ENCODE results near the gene TBC1D17. TPM values are rescaled to one million over a fixed set of nuclear protein-coding genes. Genes with fewer than 3 reads are reported as not detected.

Gene TBC1D17
- total RNA-seq, 2 donors from 2014 or later, result 27.9 to 31.7 TPM

DNA sequence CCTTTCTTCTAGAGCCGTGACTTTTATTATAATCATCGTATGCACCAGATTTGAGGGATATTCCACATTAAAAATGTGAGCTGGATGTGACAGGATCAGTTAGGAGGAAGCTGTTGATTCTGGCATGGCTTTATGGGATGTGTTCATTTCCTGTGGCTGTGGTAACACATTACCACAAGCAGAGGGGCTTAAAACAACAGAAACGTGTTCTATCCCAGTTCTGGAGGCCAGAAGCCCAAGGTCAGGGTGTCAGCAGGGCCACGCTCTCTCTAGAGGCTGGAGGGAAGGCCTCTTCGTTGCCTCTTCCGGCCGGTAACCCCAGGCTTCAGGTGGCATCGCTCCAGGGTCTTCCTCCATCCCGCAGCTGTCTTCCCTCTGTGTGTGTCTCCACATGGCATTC lies 44.9 kb upstream of the TBC1D17 start:
- H3K36me3 ChIP-seq, result peaks cover 71% of the 10 kb centered on the region
- TF ChIP-seq, protein P1, sequence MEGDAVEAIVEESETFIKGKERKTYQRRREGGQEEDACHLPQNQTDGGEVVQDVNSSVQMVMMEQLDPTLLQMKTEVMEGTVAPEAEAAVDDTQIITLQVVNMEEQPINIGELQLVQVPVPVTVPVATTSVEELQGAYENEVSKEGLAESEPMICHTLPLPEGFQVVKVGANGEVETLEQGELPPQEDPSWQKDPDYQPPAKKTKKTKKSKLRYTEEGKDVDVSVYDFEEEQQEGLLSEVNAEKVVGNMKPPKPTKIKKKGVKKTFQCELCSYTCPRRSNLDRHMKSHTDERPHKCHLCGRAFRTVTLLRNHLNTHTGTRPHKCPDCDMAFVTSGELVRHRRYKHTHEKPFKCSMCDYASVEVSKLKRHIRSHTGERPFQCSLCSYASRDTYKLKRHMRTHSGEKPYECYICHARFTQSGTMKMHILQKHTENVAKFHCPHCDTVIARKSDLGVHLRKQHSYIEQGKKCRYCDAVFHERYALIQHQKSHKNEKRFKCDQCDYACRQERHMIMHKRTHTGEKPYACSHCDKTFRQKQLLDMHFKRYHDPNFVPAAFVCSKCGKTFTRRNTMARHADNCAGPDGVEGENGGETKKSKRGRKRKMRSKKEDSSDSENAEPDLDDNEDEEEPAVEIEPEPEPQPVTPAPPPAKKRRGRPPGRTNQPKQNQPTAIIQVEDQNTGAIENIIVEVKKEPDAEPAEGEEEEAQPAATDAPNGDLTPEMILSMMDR (IDR thresholded peaks at IDR 0.05), result no peak
- no peaks in the 10 kb centered on the region for H3K27me3 ChIP-seq (replicated peaks; ENCODE audit: insufficient read depth)
- H3K4me1 ChIP-seq (ENCODE audit: control insufficient read depth in 1 of 2, low read depth in 2 of 2), result no peaks in the 10 kb centered on the region
- H3K9me3 ChIP-seq, result no peaks in the 10 kb centered on the region
- no peak overlapping the region for H3K4me3 ChIP-seq
- DNase-seq (ENCODE audit: low spot score) (no peak), ATAC-seq (ENCODE audit: insufficient number of reproducible peaks, low FRiP score, low read depth) (no peak)
- no peak overlapping the region for H3K27ac ChIP-seq

DNA sequence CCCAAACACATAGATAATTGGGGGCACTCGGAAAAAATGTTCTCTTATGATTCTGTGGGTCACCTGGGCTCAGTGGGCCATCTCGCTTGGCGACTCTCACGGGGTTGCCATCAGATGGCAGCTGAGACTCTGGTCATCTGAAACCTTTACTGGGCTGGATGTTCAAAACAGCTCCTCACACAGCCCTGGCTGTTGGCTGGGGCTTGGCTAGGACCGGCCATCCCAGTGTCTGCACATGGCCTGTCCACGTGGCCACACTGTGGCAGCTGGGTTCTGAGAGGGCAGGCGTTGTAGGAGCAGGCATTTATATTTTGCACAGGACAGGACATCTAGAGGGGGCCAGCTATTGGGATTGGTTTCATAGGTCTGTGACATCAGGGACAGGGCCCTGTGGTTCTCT lies 43.9 kb upstream of the TBC1D17 start:
- TF ChIP-seq, protein P1 (IDR thresholded peaks at IDR 0.05), result no peak
- Histone ChIP-seq H3K36me3 (peaks cover 74% of the 10 kb centered on the region), H3K9me3 (no peaks in the 10 kb centered on the region), H3K4me3 (no peak overlapping the region), H3K4me1 (ENCODE audit: control insufficient read depth in 1 of 2, low read depth in 2 of 2) (no peaks in the 10 kb centered on the region), H3K27ac (no peak overlapping the region), H3K27me3 (replicated peaks; ENCODE audit: insufficient read depth) (no peaks in the 10 kb centered on the region)
- no peak for ATAC-seq (ENCODE audit: insufficient number of reproducible peaks, low FRiP score, low read depth)
- no peak for DNase-seq (ENCODE audit: low spot score)

DNA sequence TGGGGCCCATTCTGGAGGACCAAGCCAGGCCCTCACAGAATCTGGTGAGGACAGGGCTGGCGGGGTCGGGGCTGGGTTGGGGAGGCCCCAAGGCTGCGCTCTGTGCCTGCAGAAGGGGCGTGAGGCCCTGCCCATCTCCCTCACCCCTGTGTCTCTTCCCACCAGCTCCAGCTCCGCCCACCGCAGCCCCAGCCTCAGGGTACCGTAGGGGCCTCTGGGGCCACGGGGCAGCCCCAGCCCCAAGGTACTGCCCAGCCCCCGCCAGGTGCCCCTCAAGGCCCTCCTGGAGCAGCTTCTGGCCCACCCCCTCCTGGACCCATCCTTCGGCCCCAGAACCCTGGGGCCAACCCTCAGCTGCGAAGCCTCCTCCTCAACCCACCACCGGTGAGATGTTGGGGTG lies 41.9 kb upstream of the TBC1D17 start:
- Histone ChIP-seq H3K27me3 (replicated peaks; ENCODE audit: insufficient read depth) (no peaks in the 10 kb centered on the region), H3K27ac (no peak overlapping the region), H3K9me3 (no peaks in the 10 kb centered on the region), H3K36me3 (peaks cover 71% of the 10 kb centered on the region), H3K4me3 (no peak overlapping the region), H3K4me1 (ENCODE audit: control insufficient read depth in 1 of 2, low read depth in 2 of 2) (no peaks in the 10 kb centered on the region)
- DNase-seq (ENCODE audit: low spot score) (no peak), ATAC-seq (ENCODE audit: insufficient number of reproducible peaks, low FRiP score, low read depth) (no peak)
- TF ChIP-seq, protein P1 (IDR thresholded peaks at IDR 0.05), result no peak

DNA sequence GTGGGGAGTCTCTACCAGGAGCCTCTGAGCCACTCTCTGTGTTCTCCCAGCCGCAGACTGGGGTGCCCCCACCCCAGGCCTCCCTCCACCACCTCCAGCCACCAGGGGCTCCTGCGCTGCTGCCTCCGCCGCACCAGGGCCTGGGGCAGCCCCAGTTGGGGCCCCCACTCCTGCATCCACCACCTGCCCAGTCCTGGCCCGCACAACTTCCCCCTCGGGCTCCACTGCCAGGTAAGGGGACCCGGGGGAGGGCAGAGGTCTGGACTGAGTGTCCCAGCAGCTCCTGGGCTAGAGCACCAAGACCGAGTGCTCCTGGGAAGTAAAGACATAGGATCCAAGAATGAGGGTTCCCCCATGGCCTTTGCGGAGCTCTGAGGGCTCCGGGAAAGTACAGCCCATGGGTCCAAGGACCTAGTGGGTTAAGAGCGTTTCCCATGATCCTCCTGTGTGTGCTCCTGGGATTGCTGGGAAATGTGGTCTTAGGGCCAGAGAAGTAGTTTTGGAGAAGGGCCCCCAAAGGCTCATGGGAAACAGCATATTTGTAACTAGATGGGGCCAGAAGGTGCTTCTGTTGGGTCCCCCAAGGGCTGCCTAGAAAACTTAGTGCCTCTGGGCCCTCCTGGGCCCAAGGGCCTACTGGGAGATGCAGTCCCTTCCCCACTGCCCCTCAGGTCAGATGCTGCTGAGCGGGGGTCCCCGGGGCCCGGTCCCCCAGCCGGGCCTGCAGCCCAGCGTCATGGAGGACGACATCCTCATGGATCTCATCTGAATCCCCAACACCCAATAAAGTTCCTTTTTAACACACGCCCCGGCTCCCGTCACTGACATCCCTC lies 41.1 kb upstream of the TBC1D17 start:
- no peak overlapping the region for H3K4me3 ChIP-seq
- H3K27ac ChIP-seq, result no peak overlapping the region
- peaks cover 64% of the 10 kb centered on the region for H3K36me3 ChIP-seq
- no peak for ATAC-seq (ENCODE audit: insufficient number of reproducible peaks, low FRiP score, low read depth)
- TF ChIP-seq, protein P1 (IDR thresholded peaks at IDR 0.05), result no peak
- no peaks in the 10 kb centered on the region for H3K27me3 ChIP-seq (replicated peaks; ENCODE audit: insufficient read depth)
- no peaks in the 10 kb centered on the region for H3K9me3 ChIP-seq
- no peaks in the 10 kb centered on the region for H3K4me1 ChIP-seq (ENCODE audit: control insufficient read depth in 1 of 2, low read depth in 2 of 2)
- no peak for DNase-seq (ENCODE audit: low spot score)

DNA sequence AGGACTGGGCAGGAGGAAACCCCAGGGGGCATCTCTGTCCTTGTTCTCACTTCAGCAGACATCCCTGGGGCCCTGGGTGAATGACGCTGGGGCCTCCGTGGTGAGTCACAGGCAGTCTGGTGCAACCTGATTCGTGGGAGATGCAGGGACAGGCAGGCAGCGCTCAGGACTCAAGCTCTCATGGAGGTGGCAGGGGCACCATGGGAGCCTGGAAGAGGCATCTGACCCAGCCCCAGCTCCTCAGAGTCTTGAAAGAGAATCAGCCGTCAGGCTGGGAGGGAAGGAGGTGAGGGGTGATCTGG lies 40.5 kb upstream of the TBC1D17 start:
- H3K27me3 ChIP-seq (replicated peaks; ENCODE audit: insufficient read depth), result no peaks in the 10 kb centered on the region
- H3K27ac ChIP-seq, result no peak overlapping the region
- peaks cover 59% of the 10 kb centered on the region for H3K36me3 ChIP-seq
- DNase-seq (ENCODE audit: low spot score) (no peak), ATAC-seq (ENCODE audit: insufficient number of reproducible peaks, low FRiP score, low read depth) (no peak)
- no peak overlapping the region for H3K4me3 ChIP-seq
- TF ChIP-seq, protein P1 (IDR thresholded peaks at IDR 0.05), result no peak
- no peaks in the 10 kb centered on the region for H3K9me3 ChIP-seq
- H3K4me1 ChIP-seq (ENCODE audit: control insufficient read depth in 1 of 2, low read depth in 2 of 2), result no peaks in the 10 kb centered on the region

Measured in thoracic aorta (tissue), 2 donors.